Smooth muscle cell (in vitro differentiated cells): ENCODE results near the gene SYCE1. TPM values are rescaled to one million over a fixed set of nuclear protein-coding genes. Genes with fewer than 3 reads are reported as not detected.
"Not testable (repeated sequence)": the region's sequence is repeated elsewhere in the genome, so short reads cannot be mapped to it uniquely, and the experiment has no call there.

Experiments used
- DNase-seq: peaks from one replicate; lab custom pipeline; 2025; ENCODE audit not compliant: unreplicated experiment; lab: John Stamatoyannopoulos, UW
- H2AFZ ChIP-seq: fragments of 200-600 bp; sonication (generic); 2 replicates; pipeline ENCODE4 v1.6.0; 2016; ENCODE audit warnings: antibody characterized with exemption, low read depth, mild to moderate bottlenecking
- H3F3A ChIP-seq: fragments of 200-600 bp; sonication (generic); 2 replicates; pipeline ENCODE4 v1.6.0; 2017; ENCODE audit warnings: antibody characterized with exemption, low read depth
- H3K27ac ChIP-seq: fragments of 200-600 bp; sonication (generic); 2 replicates; pipeline ENCODE4 v1.5.1; 2016; ENCODE audit warnings: low read depth, mild to moderate bottlenecking
- H3K27me3 ChIP-seq: fragments of 200-600 bp; sonication (generic); 2 replicates; pipeline ENCODE4 v1.6.1; 2016; ENCODE audit warnings: low read depth, mild to moderate bottlenecking
- H3K36me3 ChIP-seq: fragments of 200-600 bp; sonication (generic); 2 replicates; pipeline ENCODE4 v1.5.1; 2016; ENCODE audit warnings: low read depth
- H3K4me1 ChIP-seq: fragments of 200-600 bp; sonication (generic); 2 replicates; pipeline ENCODE4 v1.5.1; 2016; ENCODE audit warnings: low read depth
- H3K4me2 ChIP-seq: fragments of 200-600 bp; sonication (generic); 2 replicates; pipeline ENCODE4 v1.6.0; 2016; ENCODE audit warnings: mild to moderate bottlenecking
- H3K4me3 ChIP-seq: fragments of 200-600 bp; sonication (generic); 2 replicates; pipeline ENCODE4 v1.5.1; 2016; ENCODE audit warnings: mild to moderate bottlenecking
- H3K79me2 ChIP-seq: fragments of 200-600 bp; sonication (generic); 2 replicates; pipeline ENCODE4 v1.6.0; 2016; ENCODE audit warnings: low read depth, mild to moderate bottlenecking
- H3K9ac ChIP-seq: fragments of 200-600 bp; sonication (generic); 2 replicates; pipeline ENCODE4 v1.6.0; 2016; ENCODE audit warnings: low read depth
- H3K9me3 ChIP-seq: fragments of 200-600 bp; sonication (generic); replicated peaks from 2 replicates; pipeline ENCODE4 v1.5.1; 2016; ENCODE audit warnings: low read depth
- H4K20me1 ChIP-seq: fragments of 200-600 bp; sonication (generic); 2 replicates; pipeline ENCODE4 v1.6.0; 2016; ENCODE audit warnings: low read depth
- CTCF ChIP-seq: fragments of 200-600 bp; sonication (generic); IDR thresholded peaks from 2 replicates; pipeline ENCODE4 v1.5.1; 2017; ENCODE audit warnings: borderline replicate concordance, mild to moderate bottlenecking, antibody characterized with exemption; ENCODE audit not compliant: insufficient read depth, poor library complexity, severe bottlenecking
- WGBS: methylation state at CpG from one replicate; pipeline ENCODE4 v1.1.7; 2016; ENCODE audit warnings: low lambda C conversion rate; 5-methylcytosine and 5-hydroxymethylcytosine counted together
- polyA plus RNA-seq: library from polyadenylated mRNA; unstranded; fragments of >200 nt; fragmentation: Nextera tagmentation; extraction: Ambion mirVana; gene quantifications from 2 replicates; pipeline ENCODE4 v1.2.1, GENCODE V29; 2016
- total RNA-seq: library from RNA; depleted of rRNA; stranded (reverse); fragments of >200 nt; gene quantifications from 2 replicates; pipeline ENCODE4 v1.2.3, GENCODE V29; 2014

The SYCE1 gene
- total and polyA plus RNA-seq, 2 experiments from 2014 or later = 0.13 TPM; not detected in 1

- no peak overlapping the region for H3K27ac ChIP-seq
- H3K27me3 ChIP-seq = no peaks in the 10 kb centered on the region
- H3K4me1 ChIP-seq = no peaks in the 10 kb centered on the region
- no peaks in the 10 kb centered on the region for H3K79me2 ChIP-seq
- no peak overlapping the region for H2AFZ ChIP-seq
- H3K9me3 ChIP-seq = peaks cover 5% of the 10 kb centered on the region
- DNase-seq = no peak
- no peak for TF ChIP-seq CTCF
- H3F3A ChIP-seq = no peaks in the 10 kb centered on the region
- no peaks in the 10 kb centered on the region for H4K20me1 ChIP-seq
- WGBS = 72% methylated on average over 8 of the region's 8 CpGs
- no peak overlapping the region for H3K9ac ChIP-seq
- no peak overlapping the region for H3K4me2 ChIP-seq
- H3K4me3 ChIP-seq = no peak overlapping the region
- no peaks in the 10 kb centered on the region for H3K36me3 ChIP-seq
Observed at GRCh38 chr10:133555521-133555920, 9.9 kb downstream of the SYCE1 start.

GRCh38 chr10:133554600-133554999 is 10.8 kb downstream of the SYCE1 start:
- H3K27ac ChIP-seq = no peak overlapping the region
- H3K27me3 ChIP-seq = no peaks in the 10 kb centered on the region
- H3K36me3 ChIP-seq = no peaks in the 10 kb centered on the region
- H3K4me3 ChIP-seq = no peak overlapping the region
- H3K4me2 ChIP-seq = no peak overlapping the region
- TF ChIP-seq CTCF = no peak
- no peaks in the 10 kb centered on the region for H3K4me1 ChIP-seq
- H3K79me2 ChIP-seq = no peaks in the 10 kb centered on the region
- no peaks in the 10 kb centered on the region for H3F3A ChIP-seq
- DNase-seq = no peak
- no peaks in the 10 kb centered on the region for H4K20me1 ChIP-seq
- 73% methylated on average over 4 of the region's 4 CpGs for WGBS
- H3K9me3 ChIP-seq = no peaks in the 10 kb centered on the region
- no peak overlapping the region for H2AFZ ChIP-seq
- no peak overlapping the region for H3K9ac ChIP-seq

- no peak overlapping the region for H3K9ac ChIP-seq
- no peak for DNase-seq
- H4K20me1 ChIP-seq = no peaks in the 10 kb centered on the region
- no peaks in the 10 kb centered on the region for H3K36me3 ChIP-seq
- no peaks in the 10 kb centered on the region for H3F3A ChIP-seq
- H3K4me2 ChIP-seq = no peak overlapping the region
- H2AFZ ChIP-seq = no peak overlapping the region
- TF ChIP-seq CTCF = no peak
- no peaks in the 10 kb centered on the region for H3K27me3 ChIP-seq
- H3K27ac ChIP-seq = no peak overlapping the region
- WGBS = 45% methylated on average over 1 of the region's 1 CpG
- no peaks in the 10 kb centered on the region for H3K4me1 ChIP-seq
- H3K79me2 ChIP-seq = no peaks in the 10 kb centered on the region
- H3K4me3 ChIP-seq = no peak overlapping the region
- H3K9me3 ChIP-seq = peaks cover 10% of the 10 kb centered on the region
Observed at GRCh38 chr10:133544506-133544905, 20.9 kb downstream of the SYCE1 start.

- H3K27me3 ChIP-seq, H3K9ac ChIP-seq, H3K4me3 ChIP-seq, H3K27ac ChIP-seq, H2AFZ ChIP-seq, H4K20me1 ChIP-seq, DNase-seq, H3K4me2 ChIP-seq, H3K79me2 ChIP-seq, H3K9me3 ChIP-seq, H3F3A ChIP-seq, H3K4me1 ChIP-seq, H3K36me3 ChIP-seq: not testable (repeated sequence)
- WGBS = 69% methylated on average over 6 of the region's 6 CpGs
Observed at GRCh38 chr10:133541441-133541975, 23.9 kb downstream of the SYCE1 start.
